M059J (cell line): Measurements from ENCODE around the gene CELSR2. TPM values are rescaled to one million over a fixed set of nuclear protein-coding genes. Genes with fewer than 3 reads are reported as not detected.

Source experiments
- DNase-seq: peaks from one replicate; pipeline ENCODE4 v3.0.0-alpha.2; 2012; ENCODE audit warnings: low read depth
- total RNA-seq: library from RNA; depleted of rRNA; stranded (reverse); fragments of >200 nt; shearing (Covaris generic); gene quantifications from 2 replicates; pipeline ENCODE4 v1.2.3, GENCODE V29; 2014

CELSR2 gene
- total RNA-seq, 1 experiment from 2014 or later, result 6.9 TPM

GRCh38 chr1:109263597-109264378, 14.4 kb downstream of the CELSR2 start:
- DNase-seq, result peak; percentile 83

- DNase-seq, result no peak
These were observed 15.0 kb downstream of the CELSR2 start for GRCh38 chr1:109264379-109264755.

GRCh38 chr1:109265016-109265415, 15.7 kb downstream of the CELSR2 start:
- no peak for DNase-seq

GRCh38 chr1:109265741-109266330, 16.5 kb downstream of the CELSR2 start:
- no peak for DNase-seq

- DNase-seq, result peak; percentile 90
These were observed 17.6 kb downstream of the CELSR2 start for GRCh38 chr1:109266965-109267364.

- DNase-seq, result no peak
These were observed 18.5 kb downstream of the CELSR2 start for GRCh38 chr1:109267743-109268300.

- DNase-seq, result no peak
These were observed 19.3 kb downstream of the CELSR2 start for GRCh38 chr1:109268431-109269211.

GRCh38 chr1:109269212-109269980, 20.1 kb downstream of the CELSR2 start:
- no peak for DNase-seq

GRCh38 chr1:109269981-109270622, 20.8 kb downstream of the CELSR2 start:
- DNase-seq, result no peak

- DNase-seq, result no peak
These were observed 21.4 kb downstream of the CELSR2 start for GRCh38 chr1:109270623-109271317.

GRCh38 chr1:109271458-109271857, 22.1 kb downstream of the CELSR2 start:
- DNase-seq, result no peak

- DNase-seq, result no peak
These were observed 22.9 kb downstream of the CELSR2 start for GRCh38 chr1:109272021-109272799.

- DNase-seq, result no peak
These were observed 23.6 kb downstream of the CELSR2 start for GRCh38 chr1:109272831-109273547.

GRCh38 chr1:109273570-109274288, 24.4 kb downstream of the CELSR2 start:
- no peak for DNase-seq

GRCh38 chr1:109274533-109275476, 25.5 kb downstream of the CELSR2 start:
- DNase-seq, result peak; percentile 94

GRCh38 chr1:109275706-109276345, 26.5 kb downstream of the CELSR2 start:
- peak; percentile 87 for DNase-seq
